Upper lobe of left lung (tissue), 6 donors: ENCODE measurements around the gene GBP5. TPM values are rescaled to one million over a fixed set of nuclear protein-coding genes. Genes with fewer than 3 reads are reported as not detected.

Experiments used
- ATAC-seq, 2 donors: fragments of 200-7000 bp; cut with Tn5 transposase; one replicate each; pipeline ENCODE4 v1.9.1; 2022; ENCODE audit warnings: mild to moderate bottlenecking in 2 of 2, moderate library complexity in 2 of 2; ENCODE audit not compliant: low FRiP score in 2 of 2
- DNase-seq, 2 donors: peaks; one replicate each; pipeline ENCODE4 v3.0.0-alpha.2; 2019 to 2020
- H3K27ac ChIP-seq, 4 donors: fragments of 200-600 bp; sonication (generic); one replicate each; pipeline ENCODE4 v1.5.1; 2016 to 2019
- H3K27me3 ChIP-seq, 4 donors: fragments of 200-600 bp; sonication (generic); one replicate each; pipeline ENCODE4 v1.5.1; 2017 to 2019
- H3K36me3 ChIP-seq, 4 donors: fragments of 200-600 bp; sonication (generic); one replicate each; pipeline ENCODE4 v1.5.1; 2016 to 2019
- H3K4me1 ChIP-seq, 4 donors: fragments of 200-600 bp; sonication (generic); one replicate each; pipeline ENCODE4 v1.5.1; 2018 to 2019
- H3K4me3 ChIP-seq, 4 donors: fragments of 200-600 bp; sonication (generic); one replicate each; pipeline ENCODE4 v1.5.1; 2017 to 2019; ENCODE audit warnings: mild to moderate bottlenecking in 2 of 4, moderate library complexity in 1 of 4
- H3K9me3 ChIP-seq, 4 donors: fragments of 200-600 bp; sonication (generic); one replicate each; pipeline ENCODE4 v1.5.1; 2018 to 2019
- EP300 ChIP-seq, 4 donors: sonication (generic); formaldehyde crosslinking; IDR thresholded peaks; one replicate each; pipeline ENCODE4 v1.5.1; 2017; ENCODE audit warnings: antibody characterized with exemption in 4 of 4, control low read depth in 2 of 4
- POLR2A ChIP-seq, 4 donors: fragments of 450-650 bp; IDR thresholded peaks; one replicate each; pipeline ENCODE4 v1.5.1; 2016 to 2017; ENCODE audit warnings: antibody characterized with exemption in 4 of 4, mild to moderate bottlenecking in 2 of 4
- POLR2AphosphoS5 ChIP-seq, 2 donors: sonication (generic); formaldehyde crosslinking; IDR thresholded peaks; one replicate each; pipeline ENCODE4 v1.5.1; 2017; ENCODE audit warnings: antibody characterized with exemption in 2 of 2
- WGBS, 2 donors: methylation state at CpG; one replicate each; pipeline ENCODE4 v1.1.5; 2017 to 2018; 5-methylcytosine and 5-hydroxymethylcytosine counted together
- total RNA-seq, 6 donors: library from RNA; depleted of rRNA in 4 of 6; stranded (reverse); fragments of >200 nt in 4 of 6; gene quantifications; one replicate each; pipeline versions ENCODE4 v1.1.0 to v1.2.1, GENCODE V29; 2016 to 2021
- TF ChIP-seq, protein P1 (sequence below), 6 experiments: fragments of 450-650 bp in 4 of 6; fragments of 200-600 bp in 2 of 6; sonication (generic) in 2 of 6; IDR thresholded peaks; one replicate each; pipeline ENCODE4 v1.5.1; 2016 to 2019; ENCODE audit warnings: antibody characterized with exemption in 6 of 6
- donor health status: DM: no; HTN: no; CAD: no; lungs with moderate emphysema.
- donor health status: DM: no; HTN: yes; CAD: no; lungs with severe emphysema.

GBP5 gene
- total RNA-seq, 6 donors from 2014 or later: 4.1 to 24.5 (median 7.9) TPM

GRCh38 chr1:89254658-89255287 is 17.9 kb downstream of the GBP5 start:
- H3K4me1 ChIP-seq: peaks cover 0 to 6% (median 1%) of the 10 kb centered on the region in 4 donors

DNA sequence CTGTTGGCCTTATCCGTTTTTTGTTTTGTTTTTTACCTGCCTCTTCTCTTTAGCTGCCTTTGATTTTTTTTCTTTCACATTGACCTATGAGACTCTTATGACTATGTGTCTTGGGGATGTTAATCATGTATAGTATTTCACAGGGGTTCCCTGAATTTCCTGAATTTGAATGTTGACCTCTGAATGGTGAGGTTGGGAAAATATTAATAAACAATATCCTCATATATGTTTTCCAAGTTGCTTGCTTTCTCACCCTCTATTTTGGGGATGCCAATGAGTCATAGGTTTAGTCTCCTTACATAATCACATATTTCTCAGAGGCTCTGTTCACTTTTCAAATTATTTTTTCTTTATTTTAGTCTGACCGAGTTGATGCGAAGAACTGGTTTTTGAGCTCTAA is 29.6 kb downstream of the GBP5 start:
- DNase-seq: no peak
- no peak for TF ChIP-seq EP300 (IDR thresholded peaks at IDR 0.05)
- TF ChIP-seq, protein P1, sequence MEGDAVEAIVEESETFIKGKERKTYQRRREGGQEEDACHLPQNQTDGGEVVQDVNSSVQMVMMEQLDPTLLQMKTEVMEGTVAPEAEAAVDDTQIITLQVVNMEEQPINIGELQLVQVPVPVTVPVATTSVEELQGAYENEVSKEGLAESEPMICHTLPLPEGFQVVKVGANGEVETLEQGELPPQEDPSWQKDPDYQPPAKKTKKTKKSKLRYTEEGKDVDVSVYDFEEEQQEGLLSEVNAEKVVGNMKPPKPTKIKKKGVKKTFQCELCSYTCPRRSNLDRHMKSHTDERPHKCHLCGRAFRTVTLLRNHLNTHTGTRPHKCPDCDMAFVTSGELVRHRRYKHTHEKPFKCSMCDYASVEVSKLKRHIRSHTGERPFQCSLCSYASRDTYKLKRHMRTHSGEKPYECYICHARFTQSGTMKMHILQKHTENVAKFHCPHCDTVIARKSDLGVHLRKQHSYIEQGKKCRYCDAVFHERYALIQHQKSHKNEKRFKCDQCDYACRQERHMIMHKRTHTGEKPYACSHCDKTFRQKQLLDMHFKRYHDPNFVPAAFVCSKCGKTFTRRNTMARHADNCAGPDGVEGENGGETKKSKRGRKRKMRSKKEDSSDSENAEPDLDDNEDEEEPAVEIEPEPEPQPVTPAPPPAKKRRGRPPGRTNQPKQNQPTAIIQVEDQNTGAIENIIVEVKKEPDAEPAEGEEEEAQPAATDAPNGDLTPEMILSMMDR (IDR thresholded peaks at IDR 0.05): no peak
- no peak for TF ChIP-seq POLR2A (IDR thresholded peaks at IDR 0.05)
- 90 to 94% methylated on average over 3 of the region's 3 CpGs for WGBS, 2 donors
- no peak for ATAC-seq
- Histone ChIP-seq H3K36me3 (no peaks in the 10 kb centered on the region), H3K4me1 (no peaks in the 10 kb centered on the region), H3K9me3 (no peaks in the 10 kb centered on the region), H3K27me3 (no peaks in the 10 kb centered on the region), H3K4me3 (no peak overlapping the region), H3K27ac (no peak overlapping the region)

More at GRCh38 chr1:89254658-89255287, 17.9 kb downstream of the GBP5 start:
- ATAC-seq (no peak), DNase-seq (no peak)
- H3K36me3 ChIP-seq: no peaks in the 10 kb centered on the region
- 60 to 64% methylated on average over 4 of the region's 4 CpGs for WGBS, 2 donors
- no peaks in the 10 kb centered on the region for H3K9me3 ChIP-seq
- TF ChIP-seq POLR2A (IDR thresholded peaks at IDR 0.05): no peak
- TF ChIP-seq POLR2AphosphoS5 (IDR thresholded peaks at IDR 0.05): peak in 1 of 2 donors; percentile 40
- H3K4me3 ChIP-seq: no peak overlapping the region
- no peak overlapping the region for H3K27ac ChIP-seq
- H3K27me3 ChIP-seq: no peaks in the 10 kb centered on the region

Other genes with a start within 250 kb of the GBP5 start
- 10 to 100 TPM; 17.9 to 47.1 (median 28.0) TPM for gene GBP3, start 250.0 kb downstream of the GBP5 start, total RNA-seq
- 100 to 1,000 TPM in 1 of 6 donors, 10 to 100 TPM in 5; 19.4 to 104 (median 53.1) TPM for gene GBP1, start 207.7 kb downstream of the GBP5 start, total RNA-seq
- 100 to 1,000 TPM in 1 of 6 donors, 10 to 100 TPM in 5; 41.0 to 124 (median 54.9) TPM for gene GBP2, start 146.7 kb downstream of the GBP5 start, total RNA-seq
- under 1 TPM in 1 of 6 donors, not detected in 5; 0.34 TPM for gene GBP7, start 96.9 kb downstream of the GBP5 start, total RNA-seq
- 10 to 100 TPM; 13.6 to 27.4 (median 22.1) TPM for gene GBP4, start 73.9 kb downstream of the GBP5 start, total RNA-seq
- gene GBP6, start 91.2 kb upstream of the GBP5 start, total RNA-seq: 1 to 10 TPM in 2 of 6 donors, under 1 TPM in 4; 0.30 to 3.8 (median 0.73) TPM